HG03196 (cell line): ENCODE results near the gene CCDC57.

Source experiments
- ATAC-seq: cut with Tn5 transposase; IDR thresholded peaks from one replicate; pipeline ENCODE4 v1.9.1; 2021; ENCODE audit not compliant: unreplicated experiment

CCDC57 gene

DNA sequence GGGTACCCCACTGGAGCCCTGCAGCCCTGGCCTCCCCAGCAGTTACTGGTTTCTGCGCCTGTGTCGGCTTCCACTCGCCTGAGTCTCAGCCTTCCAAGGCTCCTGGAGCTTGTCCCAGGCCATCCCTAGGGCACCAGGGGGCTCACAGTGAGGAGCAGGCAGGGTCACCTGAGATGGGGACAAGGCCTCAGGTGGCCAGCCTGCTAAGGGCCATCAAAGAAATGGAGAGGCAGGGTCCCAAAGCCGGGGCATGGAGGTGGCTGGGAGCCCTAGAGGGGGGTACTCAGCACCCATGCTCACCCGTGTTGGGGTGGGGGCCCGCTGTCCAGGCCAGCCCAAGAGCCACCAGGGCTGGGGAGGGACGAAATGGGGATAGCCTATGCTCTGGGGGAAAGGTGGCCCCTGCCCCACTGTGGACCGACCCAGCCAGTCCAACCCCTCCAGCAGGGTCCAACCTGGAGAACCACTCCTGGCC lies 115.9 kb downstream of the CCDC57 start:
- ATAC-seq = no peak

DNA sequence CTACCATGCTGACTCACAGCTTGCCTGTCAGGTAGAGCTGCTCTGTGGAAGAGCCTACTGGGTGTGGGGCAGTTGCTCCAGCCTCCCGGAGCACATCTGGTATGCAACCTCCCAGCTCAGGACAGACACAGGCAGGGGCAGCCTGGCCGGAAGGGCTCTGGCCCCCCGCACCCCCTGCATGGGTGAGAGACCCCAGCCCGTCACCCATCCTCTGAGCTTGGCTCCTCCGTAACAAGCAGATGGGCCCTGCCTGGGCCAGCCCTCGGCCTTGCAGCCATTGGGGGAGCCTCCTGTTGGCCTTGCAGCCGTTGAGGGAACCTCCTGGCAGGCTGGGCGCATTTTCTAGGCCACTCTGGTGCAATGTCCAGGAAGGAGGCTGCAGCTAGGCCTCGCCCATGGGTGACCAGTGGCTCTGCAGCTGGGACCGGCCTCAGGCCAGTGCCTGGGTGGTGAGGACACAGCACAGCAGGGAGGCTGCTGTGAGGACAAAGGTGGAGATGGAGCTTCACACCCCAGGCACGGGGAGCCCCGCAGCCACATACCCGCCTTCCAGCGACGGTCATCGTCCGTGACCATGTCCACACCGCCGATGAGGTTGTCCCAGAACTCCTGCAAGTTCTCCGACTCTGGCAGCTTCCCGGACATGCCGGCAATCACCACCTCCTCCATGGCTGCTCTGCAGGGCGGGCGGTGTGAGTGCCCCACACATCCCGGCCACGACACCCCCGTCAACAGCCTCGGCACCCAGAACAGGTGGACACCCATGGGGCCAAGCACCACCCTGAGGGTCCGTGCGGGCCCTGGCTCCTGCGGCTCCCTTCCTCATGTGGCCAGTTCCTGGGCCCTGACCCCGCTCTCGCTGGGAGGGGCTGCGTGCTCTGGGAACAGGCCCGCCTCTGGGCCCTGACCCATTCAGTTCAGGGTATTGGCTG lies 116.6 kb downstream of the CCDC57 start:
- ATAC-seq = no peak

DNA sequence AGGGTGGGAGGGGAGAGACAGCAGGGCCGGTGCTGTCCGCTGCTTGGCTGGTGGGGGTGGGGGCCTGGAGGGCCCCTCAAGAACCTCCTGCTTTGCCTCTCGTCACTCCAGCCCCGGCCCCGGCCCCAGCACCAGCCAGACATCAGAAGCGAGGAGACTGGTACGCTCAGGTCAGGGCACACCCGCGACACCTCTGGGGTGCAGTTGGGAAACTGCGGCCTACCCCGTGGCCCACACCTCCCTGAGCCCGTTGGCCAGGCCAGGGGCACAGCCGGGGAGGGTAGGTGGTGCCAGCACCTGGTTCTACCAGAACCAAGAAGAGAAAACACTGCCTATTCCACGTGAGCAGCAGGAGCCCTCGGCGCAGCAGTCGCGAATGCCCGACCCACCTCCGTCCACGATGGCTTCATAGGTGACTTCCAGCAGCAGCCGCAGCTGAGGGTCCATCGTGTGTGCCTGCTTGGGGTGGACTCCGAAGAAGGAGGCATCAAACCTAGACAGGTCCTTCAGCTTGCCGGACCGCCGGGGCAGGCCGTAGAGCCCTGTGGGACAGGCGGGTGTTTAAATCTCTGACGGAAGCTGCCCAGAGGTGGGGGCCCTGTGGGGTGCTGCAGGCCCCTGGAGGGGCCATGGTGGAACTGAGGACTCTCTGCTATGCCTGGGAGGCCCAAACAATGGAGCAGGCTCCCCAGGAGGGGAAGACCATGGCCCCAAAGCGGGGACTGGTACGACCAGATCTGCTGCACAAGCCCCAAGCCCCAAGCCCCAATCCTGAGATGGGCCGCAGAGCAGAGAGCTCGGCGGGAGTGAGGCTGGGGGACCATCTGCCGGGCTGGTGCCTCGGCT lies 117.5 kb downstream of the CCDC57 start:
- no peak for ATAC-seq

DNA sequence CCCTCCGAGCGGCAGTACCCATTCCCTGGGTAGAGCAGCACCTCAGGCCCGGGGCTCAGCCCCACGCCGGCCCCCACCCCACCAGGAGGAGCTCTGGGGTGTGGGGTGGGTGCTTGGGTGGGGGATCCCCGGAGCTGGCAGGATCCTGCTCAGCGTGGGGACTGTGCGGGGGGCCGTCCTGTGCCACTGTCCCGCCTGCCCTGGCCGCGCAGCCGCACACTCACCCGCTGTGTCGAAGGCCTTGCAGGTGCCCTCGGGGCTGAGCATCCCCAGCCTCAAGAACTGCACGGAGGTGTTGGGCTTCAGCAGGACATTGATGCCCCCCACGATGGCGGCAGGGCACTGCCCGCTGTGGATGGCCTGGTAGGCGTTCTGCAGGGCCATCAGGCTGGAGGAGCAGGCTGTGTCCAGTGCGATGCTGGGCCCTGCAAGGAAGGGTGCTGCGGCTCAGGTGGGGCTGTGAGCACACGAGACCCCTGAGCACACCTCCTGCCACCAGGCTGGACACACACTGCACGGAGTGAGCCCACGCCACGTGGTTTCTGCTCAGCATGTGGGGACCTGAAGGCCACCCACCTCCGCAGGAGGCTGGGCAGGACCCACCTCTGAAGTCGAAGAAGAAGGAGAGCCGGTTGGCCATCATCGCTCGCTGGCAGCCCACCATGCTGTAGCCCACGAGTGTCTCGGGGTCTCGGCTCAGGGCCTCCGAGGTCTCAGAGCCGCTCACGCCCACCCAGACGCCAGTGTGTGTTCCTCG lies 119.5 kb downstream of the CCDC57 start:
- ATAC-seq = no peak

DNA sequence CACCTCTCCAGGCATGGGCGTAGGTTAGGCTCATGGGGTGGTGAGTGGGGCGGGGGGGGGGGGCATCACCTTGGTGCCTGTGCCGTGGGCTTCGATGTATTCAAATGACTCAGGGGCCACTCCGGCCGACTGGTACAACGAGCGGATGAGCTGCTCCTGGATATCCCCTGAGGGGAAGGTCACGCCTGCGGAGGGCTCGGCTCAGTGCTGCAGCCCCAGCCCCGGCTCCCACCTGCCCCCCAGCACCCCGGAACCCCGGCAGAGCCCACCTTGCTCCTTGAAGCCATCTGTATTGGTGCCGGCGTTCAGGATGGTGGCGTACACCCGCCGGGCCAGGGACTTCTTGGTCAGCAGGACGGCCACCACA lies 120.0 kb downstream of the CCDC57 start:
- no peak for ATAC-seq

DNA sequence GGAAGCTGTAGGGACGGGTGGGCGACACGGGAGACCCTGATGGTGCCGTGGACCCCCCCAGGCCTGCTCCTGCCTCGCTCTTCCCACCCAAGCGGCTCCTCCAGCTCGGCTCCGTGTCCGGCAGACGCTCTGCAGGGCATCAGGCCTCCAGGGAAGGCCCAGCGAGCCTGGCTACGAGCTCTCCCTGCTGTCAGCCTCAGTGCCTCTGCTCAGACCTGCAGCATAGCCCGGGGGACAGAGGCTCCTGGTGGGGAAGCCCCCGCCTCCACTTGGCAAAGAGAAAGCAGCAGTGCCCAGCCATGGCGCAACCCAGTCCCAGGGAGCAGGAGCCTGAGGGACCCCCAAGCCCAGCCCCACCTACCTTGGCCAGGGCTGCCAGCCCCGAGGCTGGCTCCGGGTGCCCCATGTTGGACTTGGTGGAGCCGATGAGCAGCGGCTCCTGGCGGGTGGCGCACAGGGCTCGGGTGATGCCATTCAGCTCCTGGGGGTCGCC lies 120.5 kb downstream of the CCDC57 start:
- ATAC-seq = no peak

DNA sequence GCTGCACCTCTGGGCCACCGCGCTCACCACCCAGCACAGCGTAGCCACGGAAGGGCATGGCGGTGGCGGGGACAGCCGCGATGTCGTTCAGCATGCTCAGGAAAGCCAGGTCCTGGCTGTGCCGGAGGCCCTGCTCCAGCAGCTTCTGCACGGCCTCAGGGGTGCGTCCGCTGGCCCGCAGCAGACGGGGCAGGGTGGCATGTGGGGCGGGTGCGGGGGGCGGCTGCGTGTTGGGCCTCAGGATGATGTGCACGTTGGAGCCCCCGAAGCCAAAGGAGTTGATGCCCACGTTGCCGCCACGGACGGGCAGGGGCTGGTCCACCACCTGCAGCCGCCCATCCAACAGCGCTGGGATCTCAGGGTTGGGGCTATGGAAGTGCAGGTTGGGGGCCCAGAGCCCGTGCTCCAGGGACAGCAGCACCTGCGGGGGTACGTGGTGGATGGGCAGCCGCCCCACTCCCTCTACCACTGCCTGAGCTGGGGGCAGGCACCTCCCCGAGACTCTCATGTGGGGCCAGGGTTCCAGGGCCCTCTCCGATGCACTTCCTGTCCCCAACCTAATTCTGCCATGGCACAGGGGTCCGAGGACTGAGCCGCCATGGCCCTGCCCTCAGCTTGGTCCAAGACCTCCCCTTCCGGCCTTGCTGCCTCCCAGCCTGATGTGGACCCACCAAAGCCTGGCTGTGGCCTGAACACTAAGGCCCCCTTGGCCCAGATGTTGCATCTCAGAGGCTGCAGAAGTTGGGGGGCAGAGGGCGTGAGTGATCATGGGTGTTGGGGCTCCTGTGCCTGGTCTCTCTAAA lies 121.2 kb downstream of the CCDC57 start:
- no peak for ATAC-seq

DNA sequence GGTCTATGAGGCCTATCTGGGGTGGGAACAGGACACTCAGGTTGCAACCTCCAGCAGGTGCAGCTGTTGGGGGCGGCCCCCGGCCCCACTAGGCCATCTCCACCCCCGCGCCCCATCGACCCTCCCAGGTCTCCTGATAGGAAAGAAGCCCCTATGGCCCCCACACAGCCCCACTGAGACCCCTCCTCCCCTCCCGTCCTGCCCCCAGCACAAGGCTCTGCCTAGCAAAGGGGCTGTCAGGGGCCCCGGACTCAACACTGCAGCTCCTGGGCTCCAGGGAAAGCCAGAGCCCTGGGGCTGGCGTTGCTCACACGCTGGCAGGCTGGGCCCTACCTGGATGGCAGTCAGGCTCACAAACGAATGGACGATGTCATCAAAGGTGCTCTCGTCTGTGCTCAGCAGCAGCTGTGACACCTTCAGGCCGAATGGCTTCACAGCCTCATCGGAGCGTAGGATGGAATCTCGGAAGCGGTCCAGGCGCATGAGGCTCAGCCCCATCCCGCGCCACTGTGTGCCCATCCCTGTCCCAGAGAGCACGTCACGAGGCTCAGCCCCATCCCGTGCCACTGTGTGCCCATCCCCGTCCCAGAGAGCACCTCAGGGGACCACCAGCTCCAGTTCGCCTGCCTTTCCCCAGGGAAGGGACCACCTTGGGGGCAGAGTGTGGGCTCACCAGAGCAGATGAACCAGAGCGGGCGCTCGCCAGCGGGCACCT lies 121.9 kb downstream of the CCDC57 start:
- ATAC-seq = no peak

DNA sequence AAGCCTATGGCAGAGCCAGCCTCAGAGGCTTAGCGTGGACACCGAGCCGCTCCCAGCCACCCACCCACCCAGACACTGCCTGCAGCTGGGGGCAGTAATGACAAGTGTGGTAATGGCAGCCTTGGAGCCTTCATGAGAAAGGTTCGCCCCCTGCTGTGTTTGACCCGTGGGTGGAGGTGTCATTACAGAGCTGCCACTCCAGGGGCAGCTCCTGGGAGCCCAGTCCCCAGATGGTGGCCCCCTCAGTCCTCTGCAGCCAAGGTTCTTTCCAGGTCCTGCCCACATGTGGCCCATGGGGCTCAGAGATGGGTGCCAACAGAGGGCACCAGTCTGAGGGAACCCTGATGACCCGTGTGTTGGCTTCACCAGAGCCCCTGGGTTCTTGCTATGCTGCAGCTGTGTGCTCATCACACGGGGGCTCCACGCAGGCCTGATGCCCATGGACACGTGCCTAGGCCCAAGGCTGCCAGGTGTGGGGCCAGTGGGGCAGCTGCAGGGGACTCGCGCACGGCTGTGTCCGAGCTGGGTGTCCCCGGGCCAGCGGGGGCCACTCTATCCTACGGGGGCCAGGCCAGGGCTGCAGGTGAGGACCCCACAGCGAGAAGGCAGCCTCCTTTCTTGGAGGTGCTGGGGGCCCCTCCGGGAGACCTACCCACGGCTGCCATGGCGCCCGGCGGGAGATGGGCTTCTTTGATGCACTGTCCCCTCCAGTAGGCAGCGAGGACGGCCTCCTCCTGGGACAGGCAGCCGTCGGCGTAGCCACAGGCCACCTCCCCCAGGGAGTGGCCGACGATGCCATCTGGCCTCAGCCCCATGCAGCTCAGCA lies 122.7 kb downstream of the CCDC57 start:
- no peak for ATAC-seq

DNA sequence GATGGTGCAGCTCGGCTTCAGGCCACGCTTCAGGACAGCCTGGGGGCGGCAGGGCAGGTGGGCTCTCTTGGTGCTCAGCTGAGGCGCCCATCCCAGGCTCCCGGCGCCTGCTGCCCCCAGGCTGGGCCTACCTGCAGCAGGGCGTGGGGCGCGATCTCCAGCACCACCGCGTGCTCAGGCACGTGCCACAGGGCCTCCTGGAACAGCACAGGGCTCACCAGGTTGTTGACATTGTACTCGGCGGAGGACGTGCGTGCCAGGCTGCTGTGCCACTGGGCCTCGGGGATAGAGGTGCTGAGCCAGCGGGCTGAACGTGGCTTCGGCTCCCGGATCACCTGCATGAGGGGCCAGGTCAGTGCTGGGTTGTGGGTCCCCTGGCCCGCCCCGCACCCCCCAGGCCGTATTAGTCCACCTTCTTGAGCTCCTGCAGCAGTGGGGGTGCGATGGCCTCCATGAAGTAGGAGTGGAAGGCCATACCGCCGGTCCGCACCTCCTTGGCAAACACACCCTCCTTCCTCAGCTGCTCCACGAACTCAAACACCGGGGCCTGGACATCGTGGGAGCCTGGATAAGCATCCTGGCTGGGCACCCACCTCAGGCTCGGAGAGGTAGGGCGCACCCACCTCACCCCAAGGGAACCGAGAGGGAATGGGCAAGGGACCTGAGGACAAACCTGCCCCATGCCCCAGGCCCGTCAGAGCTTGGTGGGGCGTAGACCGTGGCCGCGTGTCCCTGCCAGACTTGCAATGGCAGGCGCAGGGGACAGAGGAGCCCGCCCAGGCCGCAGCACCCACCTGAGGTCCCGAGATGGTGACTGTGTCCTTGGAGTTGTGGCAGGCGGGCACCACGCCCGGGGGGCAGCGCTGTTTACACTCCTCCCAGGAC lies 123.6 kb downstream of the CCDC57 start:
- ATAC-seq = no peak

DNA sequence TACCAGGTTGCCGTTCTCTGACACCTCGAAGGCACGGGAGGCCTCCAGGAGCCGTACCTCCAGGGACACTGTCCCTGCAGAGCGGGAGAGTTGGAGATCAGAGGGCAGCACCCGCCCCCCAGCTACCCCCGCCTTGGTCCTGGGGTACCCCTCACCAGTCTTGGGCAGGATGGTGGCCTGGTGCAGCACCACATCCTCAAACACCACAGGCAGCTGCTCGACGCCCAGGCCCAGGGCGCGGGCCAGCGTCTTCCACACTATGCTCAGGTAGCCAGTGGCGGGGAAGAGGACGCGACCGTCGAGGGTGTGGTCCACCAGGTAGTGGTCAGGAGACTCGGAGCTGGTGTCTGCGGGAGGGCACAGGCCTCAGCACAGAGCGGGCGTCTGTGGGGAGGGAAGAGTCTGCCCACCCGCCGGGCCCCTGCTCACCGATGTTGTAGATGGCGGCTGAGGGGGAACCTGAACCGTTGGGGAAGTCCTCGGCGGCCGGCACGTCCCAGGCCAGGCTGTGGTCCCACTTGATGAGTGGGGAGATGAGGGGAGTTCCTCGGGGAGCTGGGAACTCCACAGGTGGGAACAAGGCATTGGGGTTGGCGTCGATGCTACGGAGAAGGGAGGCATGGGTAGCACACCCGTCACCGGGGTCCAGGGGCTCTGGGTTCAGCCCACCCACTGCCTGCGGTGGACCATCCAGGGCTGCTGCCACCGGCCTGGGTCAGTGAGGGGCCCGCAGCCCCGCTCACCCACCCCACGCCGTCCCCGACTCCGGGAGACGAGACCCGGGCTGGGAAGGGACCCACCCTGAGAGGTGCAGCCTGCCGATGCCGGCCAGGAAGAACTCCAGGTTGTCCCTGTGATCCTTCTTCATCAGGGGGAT lies 124.4 kb downstream of the CCDC57 start:
- ATAC-seq = no peak

DNA sequence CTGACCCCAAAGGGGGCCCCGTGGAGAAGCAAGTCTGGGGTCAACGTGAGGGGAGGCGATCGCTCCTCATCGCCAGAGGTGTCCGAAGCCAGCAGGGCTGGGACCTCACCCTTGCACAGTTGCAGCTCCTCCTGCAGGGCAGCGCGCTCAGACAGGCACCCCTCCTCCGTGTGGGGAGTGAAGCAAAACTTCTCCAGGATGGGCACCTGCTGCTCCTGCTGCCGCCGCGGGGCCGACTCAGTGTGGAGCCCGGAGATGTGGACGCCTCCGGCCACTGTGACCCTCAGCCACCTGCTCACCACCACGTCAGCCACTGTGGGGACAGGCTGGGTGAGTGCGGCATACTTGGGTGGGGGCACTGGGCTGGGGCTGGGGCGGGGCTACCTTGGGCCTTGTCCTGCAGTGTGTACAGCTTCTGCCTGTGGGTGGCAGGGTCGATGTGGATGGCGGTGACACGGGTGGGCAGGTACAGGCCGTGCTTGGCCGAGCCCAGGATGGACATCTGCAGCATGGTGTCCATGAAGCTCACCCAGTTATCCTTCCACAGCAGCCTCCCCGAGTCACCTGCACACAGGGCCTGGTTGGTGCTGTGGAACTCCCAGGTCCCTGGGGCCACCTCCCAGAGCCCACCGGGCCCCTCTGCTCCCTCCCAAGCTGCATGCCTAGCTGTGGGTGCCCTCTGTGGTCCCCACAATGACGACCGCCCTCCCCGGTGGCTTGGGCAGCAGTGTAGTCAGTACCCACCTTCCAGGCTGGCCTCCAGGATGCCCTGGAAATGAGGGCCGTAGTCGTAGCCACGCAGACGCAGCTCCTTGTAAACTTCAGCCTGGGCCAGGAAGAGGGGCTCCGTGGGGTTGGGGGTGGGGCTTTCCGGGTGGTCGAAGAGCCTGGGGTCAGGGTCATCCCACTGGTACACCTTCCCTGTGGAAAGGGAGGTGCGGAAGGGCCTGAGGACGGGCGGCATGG lies 125.4 kb downstream of the CCDC57 start:
- ATAC-seq = no peak

DNA sequence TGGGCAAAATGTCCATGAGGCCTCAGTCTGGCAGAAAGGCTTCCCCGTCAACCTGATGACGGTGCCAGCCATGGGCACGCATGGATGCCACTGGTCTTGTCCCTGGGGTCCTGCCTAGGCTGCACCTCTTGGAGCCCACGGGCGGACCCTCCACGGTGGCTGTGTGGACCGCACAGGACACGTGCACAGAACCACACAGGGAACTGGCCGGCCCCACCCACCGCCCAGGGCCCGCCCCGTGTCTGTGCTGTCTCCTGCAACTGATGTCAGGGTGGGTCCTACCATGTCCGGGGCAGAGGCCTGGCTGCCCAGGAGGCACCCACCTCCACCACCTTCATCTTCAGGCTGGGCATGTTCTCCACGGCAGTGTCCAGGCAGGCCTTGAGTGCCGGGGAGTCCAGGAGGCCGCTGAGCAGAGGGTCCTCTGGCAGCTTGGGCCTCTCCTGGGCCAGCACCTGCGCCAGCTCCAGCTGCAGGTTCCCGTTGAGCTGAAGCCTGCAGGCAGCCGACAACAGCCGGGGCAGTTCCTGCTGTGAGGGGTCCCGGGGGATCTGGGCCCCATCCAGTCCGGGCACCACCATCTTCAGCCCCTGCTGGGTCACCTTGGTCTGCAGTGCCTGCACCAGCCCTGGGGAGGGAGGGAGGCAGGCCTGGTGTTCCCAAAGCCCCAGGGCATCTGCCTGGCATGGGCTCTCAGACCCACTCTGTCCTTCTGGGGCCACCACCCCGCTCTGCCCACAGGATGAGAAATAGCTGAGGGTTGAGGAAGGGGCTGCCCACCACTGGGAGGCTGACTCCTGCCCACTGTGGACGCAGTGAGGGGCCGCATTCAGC lies 126.5 kb downstream of the CCDC57 start:
- no peak for ATAC-seq

DNA sequence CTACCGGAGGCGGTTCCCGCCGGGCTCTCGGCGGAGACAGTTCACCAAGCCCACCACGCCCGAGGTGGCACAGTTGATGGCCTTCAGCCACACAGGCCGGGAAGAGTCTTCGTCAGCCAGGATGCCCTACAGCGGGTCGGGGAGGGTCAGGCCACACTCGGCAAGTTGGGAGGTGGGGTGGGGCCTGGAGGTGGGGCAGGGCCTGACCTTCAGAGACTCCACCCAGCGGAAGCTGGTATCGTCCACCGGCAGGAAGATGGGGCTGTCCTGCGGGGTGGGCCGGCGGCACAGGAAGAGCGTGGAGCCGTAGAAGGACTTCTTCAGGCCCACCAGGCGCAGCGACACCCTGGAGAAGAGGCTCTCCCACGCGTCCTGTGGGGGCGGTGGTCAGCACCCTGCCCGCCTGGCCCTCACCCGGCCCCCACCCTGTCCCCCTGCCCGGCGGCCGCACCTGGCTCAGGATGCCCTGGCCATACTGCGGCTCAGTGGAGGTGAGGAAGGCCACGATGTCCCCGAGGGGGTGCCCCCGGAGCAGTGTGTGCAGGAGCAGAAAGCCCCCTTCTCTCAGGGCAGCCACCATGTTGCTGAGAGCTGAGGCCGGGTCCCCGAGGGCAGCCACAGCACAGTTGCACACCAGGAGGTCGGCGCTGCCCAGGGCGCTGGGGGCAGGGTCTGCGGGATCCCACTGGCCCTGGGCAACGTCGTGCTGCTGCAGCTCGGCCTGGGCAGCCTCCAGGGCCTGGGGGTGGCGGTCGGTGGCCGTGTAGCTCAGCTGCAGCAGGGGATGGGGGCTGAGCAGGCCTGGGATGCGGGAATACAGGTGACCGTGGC lies 127.4 kb downstream of the CCDC57 start:
- no peak for ATAC-seq
